ENCODE results near the gene COL25A1.

COL25A1 gene

DNA sequence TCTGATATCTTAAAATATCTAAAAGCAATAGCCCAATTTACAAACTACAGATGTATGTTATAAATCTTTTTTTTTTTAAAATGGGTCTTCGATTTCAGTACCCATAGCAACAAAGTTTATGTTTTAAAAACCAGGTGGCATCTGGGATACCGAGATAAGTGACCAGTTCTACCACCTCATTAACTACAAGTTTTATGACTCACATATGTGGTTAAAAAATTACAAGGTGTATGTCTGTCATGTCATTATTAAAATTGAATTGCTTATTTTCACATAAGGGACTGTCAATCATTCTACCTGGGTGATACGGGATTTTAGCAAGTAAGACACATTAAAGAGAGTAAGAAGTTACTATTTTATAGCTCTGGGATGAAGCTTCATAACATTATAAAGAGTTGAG, 347.6 kb downstream of the COL25A1 start:
- Histone ChIP-seq H3K9me3 (ENCODE audit: severe bottlenecking) (no peaks in the 10 kb centered on the region), H3K27ac (no peak overlapping the region), H3K4me3 (ENCODE audit: low read depth, low read length) (no peak overlapping the region), H3K27me3 (ENCODE audit: insufficient read depth, low read depth, severe bottlenecking) (no peaks in the 10 kb centered on the region), H3K36me3 (no peaks in the 10 kb centered on the region)
- DNase-seq: no peak
- TF ChIP-seq, protein P1, sequence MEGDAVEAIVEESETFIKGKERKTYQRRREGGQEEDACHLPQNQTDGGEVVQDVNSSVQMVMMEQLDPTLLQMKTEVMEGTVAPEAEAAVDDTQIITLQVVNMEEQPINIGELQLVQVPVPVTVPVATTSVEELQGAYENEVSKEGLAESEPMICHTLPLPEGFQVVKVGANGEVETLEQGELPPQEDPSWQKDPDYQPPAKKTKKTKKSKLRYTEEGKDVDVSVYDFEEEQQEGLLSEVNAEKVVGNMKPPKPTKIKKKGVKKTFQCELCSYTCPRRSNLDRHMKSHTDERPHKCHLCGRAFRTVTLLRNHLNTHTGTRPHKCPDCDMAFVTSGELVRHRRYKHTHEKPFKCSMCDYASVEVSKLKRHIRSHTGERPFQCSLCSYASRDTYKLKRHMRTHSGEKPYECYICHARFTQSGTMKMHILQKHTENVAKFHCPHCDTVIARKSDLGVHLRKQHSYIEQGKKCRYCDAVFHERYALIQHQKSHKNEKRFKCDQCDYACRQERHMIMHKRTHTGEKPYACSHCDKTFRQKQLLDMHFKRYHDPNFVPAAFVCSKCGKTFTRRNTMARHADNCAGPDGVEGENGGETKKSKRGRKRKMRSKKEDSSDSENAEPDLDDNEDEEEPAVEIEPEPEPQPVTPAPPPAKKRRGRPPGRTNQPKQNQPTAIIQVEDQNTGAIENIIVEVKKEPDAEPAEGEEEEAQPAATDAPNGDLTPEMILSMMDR (IDR thresholded peaks at IDR 0.05; ENCODE audit: low read depth, low read length): no peak

- H3K4me3 ChIP-seq (ENCODE audit: low read depth, low read length): no peak overlapping the region
- H3K27me3 ChIP-seq (ENCODE audit: insufficient read depth, low read depth, severe bottlenecking): no peaks in the 10 kb centered on the region
- no peak for DNase-seq
- no peak overlapping the region for H3K27ac ChIP-seq
- no peaks in the 10 kb centered on the region for H3K36me3 ChIP-seq
- TF ChIP-seq, protein P1 (IDR thresholded peaks at IDR 0.05; ENCODE audit: low read depth, low read length): no peak
- H3K9me3 ChIP-seq (ENCODE audit: severe bottlenecking): no peaks in the 10 kb centered on the region
Observed at GRCh38 chr4:108953941-108954340, 348.5 kb downstream of the COL25A1 start.

GRCh38 chr4:108950158-108950915, 352.1 kb downstream of the COL25A1 start:
- TF ChIP-seq, protein P1 (IDR thresholded peaks at IDR 0.05; ENCODE audit: low read depth, low read length): no peak
- no peaks in the 10 kb centered on the region for H3K9me3 ChIP-seq (ENCODE audit: severe bottlenecking)
- H3K27ac ChIP-seq: no peak overlapping the region
- H3K36me3 ChIP-seq: no peaks in the 10 kb centered on the region
- no peaks in the 10 kb centered on the region for H3K27me3 ChIP-seq (ENCODE audit: insufficient read depth, low read depth, severe bottlenecking)
- no peak for DNase-seq
- no peak overlapping the region for H3K4me3 ChIP-seq (ENCODE audit: low read depth, low read length)

DNA sequence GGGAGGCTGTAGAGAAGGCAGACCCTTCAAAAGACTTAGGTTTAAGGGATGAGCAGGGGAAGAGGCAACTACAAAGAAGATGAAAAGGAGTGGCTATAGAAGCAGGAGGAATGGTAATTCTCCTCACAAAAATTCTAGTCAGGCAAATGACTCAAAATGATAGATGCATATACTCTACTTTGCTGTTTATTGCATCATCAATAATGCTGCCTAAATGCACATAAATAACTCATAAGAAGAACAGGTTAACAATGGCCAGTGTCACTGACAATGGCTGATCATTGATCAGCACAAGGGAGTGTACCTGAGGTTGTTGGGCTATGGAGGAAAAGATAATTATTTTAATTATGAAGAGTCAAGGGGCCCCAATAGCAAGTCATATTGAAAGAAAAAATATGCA, 354.9 kb downstream of the COL25A1 start:
- H3K36me3 ChIP-seq: no peaks in the 10 kb centered on the region
- TF ChIP-seq, protein P1 (IDR thresholded peaks at IDR 0.05; ENCODE audit: low read depth, low read length): no peak
- no peaks in the 10 kb centered on the region for H3K9me3 ChIP-seq (ENCODE audit: severe bottlenecking)
- no peaks in the 10 kb centered on the region for H3K27me3 ChIP-seq (ENCODE audit: insufficient read depth, low read depth, severe bottlenecking)
- no peak overlapping the region for H3K4me3 ChIP-seq (ENCODE audit: low read depth, low read length)
- no peak for DNase-seq
- H3K27ac ChIP-seq: no peak overlapping the region

- no peak for DNase-seq
- Histone ChIP-seq H3K9me3 (ENCODE audit: severe bottlenecking) (no peaks in the 10 kb centered on the region), H3K4me3 (ENCODE audit: low read depth, low read length) (no peak overlapping the region), H3K36me3 (no peaks in the 10 kb centered on the region), H3K27me3 (ENCODE audit: insufficient read depth, low read depth, severe bottlenecking) (no peaks in the 10 kb centered on the region), H3K27ac (no peak overlapping the region)
- TF ChIP-seq, protein P1 (IDR thresholded peaks at IDR 0.05; ENCODE audit: low read depth, low read length): no peak
Observed at GRCh38 chr4:108946237-108946636, 356.2 kb downstream of the COL25A1 start.

Data from WERI-Rb-1 (cell line).